Measurements from ENCODE around the gene PTK6.

The PTK6 gene

GRCh38 chr20:63502671-63503172 lies 34.5 kb downstream of the PTK6 start:
- DNase-seq: peak; percentile 76

GRCh38 chr20:63501818-63502670 lies 35.1 kb downstream of the PTK6 start:
- DNase-seq: peak; percentile 87

GRCh38 chr20:63500902-63501817 lies 36.0 kb downstream of the PTK6 start:
- DNase-seq: peak; percentile 38

- DNase-seq: no peak
Measured at GRCh38 chr20:63500151-63500901, 36.9 kb downstream of the PTK6 start.

- DNase-seq: no peak
Measured at GRCh38 chr20:63499338-63499969, 37.7 kb downstream of the PTK6 start.

- peak; percentile 48 for DNase-seq
Measured at GRCh38 chr20:63498960-63499337, 38.2 kb downstream of the PTK6 start, which contains the start of gene EEF1A2. TSS of gene EEF1A2 (minus strand) at chr20:63499083. CDS start at chr20:63497763, 1,320 bp downstream.

- DNase-seq: peak; percentile 27
Measured at GRCh38 chr20:63497946-63498935, 38.9 kb downstream of the PTK6 start.

- DNase-seq: no peak
Measured at GRCh38 chr20:63497138-63497945, 39.8 kb downstream of the PTK6 start.

GRCh38 chr20:63496596-63497120 lies 40.5 kb downstream of the PTK6 start:
- no peak for DNase-seq

- no peak for DNase-seq
Measured at GRCh38 chr20:63495741-63496595, 41.2 kb downstream of the PTK6 start.

GRCh38 chr20:63495167-63495720 lies 41.9 kb downstream of the PTK6 start:
- DNase-seq: no peak

- no peak for DNase-seq
Measured at GRCh38 chr20:63494420-63495166, 42.6 kb downstream of the PTK6 start.

GRCh38 chr20:63494084-63494419 lies 43.1 kb downstream of the PTK6 start:
- no peak for DNase-seq

- DNase-seq: no peak
Measured at GRCh38 chr20:63493563-63494020, 43.6 kb downstream of the PTK6 start.

- no peak for DNase-seq
Measured at GRCh38 chr20:63492982-63493381, 44.2 kb downstream of the PTK6 start.

GRCh38 chr20:63492518-63492917 lies 44.7 kb downstream of the PTK6 start:
- no peak for DNase-seq

GRCh38 chr20:63491635-63492230 lies 45.4 kb downstream of the PTK6 start:
- no peak for DNase-seq

Data from DMS79 treated with DMSO at 0.1 percent for 48 hours (cell line).